ENCODE measurements around the gene FGD1. TPM values are rescaled to one million over a fixed set of nuclear protein-coding genes. Genes with fewer than 3 reads are reported as not detected.

Gene FGD1
- total and polyA plus RNA-seq, 2 of the 13 experiments (the other 11 are each of a cell fraction or from before 2014, with no cell fraction given): 0.36 to 0.62 TPM

GRCh38 chrX:54530357-54530900 is 34.4 kb upstream of the FGD1 start (continued):
- TF ChIP-seq ZNF7 (CRISPR knock-in tag; IDR thresholded peaks at IDR 0.05) (no peak), ZNF30 (CRISPR knock-in tag; IDR thresholded peaks at IDR 0.05) (no peak), ZNF468 (CRISPR knock-in tag; IDR thresholded peaks at IDR 0.05) (no peak), ZNF10 (CRISPR knock-in tag; IDR thresholded peaks at IDR 0.05; ENCODE audit: borderline replicate concordance, low read depth) (no peak), TBP (CRISPR knock-in tag; IDR thresholded peaks at IDR 0.05) (no peak), EZH2 (conservative IDR thresholded peaks at IDR 0.05; ENCODE audit: low read depth, low read length) (no peak), BORCS8-MEF2B (CRISPR knock-in tag; IDR thresholded peaks at IDR 0.05) (no peak), SIN3B (IDR thresholded peaks at IDR 0.05; ENCODE audit: low read length) (no peak), ZNF431 (CRISPR knock-in tag; IDR thresholded peaks at IDR 0.05; ENCODE audit: borderline replicate concordance, low read depth) (no peak)
- TF ChIP-seq, protein P1, sequence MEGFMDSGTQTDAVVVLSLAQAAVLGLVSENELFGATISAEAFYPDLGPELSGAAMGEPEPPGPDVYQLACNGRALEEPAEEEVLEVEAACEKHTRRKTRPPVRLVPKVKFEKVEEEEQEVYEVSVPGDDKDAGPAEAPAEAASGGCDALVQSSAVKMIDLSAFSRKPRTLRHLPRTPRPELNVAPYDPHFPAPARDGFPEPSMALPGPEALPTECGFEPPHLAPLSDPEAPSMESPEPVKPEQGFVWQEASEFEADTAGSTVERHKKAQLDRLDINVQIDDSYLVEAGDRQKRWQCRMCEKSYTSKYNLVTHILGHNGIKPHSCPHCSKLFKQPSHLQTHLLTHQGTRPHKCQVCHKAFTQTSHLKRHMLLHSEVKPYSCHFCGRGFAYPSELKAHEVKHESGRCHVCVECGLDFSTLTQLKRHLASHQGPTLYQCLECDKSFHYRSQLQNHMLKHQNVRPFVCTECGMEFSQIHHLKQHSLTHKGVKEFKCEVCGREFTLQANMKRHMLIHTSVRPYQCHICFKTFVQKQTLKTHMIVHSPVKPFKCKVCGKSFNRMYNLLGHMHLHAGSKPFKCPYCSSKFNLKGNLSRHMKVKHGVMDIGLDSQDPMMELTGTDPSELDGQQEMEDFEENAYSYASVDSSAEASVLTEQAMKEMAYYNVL (CRISPR knock-in tag; IDR thresholded peaks at IDR 0.05; ENCODE audit: borderline replicate concordance): no peak
- TF ChIP-seq, protein P2, sequence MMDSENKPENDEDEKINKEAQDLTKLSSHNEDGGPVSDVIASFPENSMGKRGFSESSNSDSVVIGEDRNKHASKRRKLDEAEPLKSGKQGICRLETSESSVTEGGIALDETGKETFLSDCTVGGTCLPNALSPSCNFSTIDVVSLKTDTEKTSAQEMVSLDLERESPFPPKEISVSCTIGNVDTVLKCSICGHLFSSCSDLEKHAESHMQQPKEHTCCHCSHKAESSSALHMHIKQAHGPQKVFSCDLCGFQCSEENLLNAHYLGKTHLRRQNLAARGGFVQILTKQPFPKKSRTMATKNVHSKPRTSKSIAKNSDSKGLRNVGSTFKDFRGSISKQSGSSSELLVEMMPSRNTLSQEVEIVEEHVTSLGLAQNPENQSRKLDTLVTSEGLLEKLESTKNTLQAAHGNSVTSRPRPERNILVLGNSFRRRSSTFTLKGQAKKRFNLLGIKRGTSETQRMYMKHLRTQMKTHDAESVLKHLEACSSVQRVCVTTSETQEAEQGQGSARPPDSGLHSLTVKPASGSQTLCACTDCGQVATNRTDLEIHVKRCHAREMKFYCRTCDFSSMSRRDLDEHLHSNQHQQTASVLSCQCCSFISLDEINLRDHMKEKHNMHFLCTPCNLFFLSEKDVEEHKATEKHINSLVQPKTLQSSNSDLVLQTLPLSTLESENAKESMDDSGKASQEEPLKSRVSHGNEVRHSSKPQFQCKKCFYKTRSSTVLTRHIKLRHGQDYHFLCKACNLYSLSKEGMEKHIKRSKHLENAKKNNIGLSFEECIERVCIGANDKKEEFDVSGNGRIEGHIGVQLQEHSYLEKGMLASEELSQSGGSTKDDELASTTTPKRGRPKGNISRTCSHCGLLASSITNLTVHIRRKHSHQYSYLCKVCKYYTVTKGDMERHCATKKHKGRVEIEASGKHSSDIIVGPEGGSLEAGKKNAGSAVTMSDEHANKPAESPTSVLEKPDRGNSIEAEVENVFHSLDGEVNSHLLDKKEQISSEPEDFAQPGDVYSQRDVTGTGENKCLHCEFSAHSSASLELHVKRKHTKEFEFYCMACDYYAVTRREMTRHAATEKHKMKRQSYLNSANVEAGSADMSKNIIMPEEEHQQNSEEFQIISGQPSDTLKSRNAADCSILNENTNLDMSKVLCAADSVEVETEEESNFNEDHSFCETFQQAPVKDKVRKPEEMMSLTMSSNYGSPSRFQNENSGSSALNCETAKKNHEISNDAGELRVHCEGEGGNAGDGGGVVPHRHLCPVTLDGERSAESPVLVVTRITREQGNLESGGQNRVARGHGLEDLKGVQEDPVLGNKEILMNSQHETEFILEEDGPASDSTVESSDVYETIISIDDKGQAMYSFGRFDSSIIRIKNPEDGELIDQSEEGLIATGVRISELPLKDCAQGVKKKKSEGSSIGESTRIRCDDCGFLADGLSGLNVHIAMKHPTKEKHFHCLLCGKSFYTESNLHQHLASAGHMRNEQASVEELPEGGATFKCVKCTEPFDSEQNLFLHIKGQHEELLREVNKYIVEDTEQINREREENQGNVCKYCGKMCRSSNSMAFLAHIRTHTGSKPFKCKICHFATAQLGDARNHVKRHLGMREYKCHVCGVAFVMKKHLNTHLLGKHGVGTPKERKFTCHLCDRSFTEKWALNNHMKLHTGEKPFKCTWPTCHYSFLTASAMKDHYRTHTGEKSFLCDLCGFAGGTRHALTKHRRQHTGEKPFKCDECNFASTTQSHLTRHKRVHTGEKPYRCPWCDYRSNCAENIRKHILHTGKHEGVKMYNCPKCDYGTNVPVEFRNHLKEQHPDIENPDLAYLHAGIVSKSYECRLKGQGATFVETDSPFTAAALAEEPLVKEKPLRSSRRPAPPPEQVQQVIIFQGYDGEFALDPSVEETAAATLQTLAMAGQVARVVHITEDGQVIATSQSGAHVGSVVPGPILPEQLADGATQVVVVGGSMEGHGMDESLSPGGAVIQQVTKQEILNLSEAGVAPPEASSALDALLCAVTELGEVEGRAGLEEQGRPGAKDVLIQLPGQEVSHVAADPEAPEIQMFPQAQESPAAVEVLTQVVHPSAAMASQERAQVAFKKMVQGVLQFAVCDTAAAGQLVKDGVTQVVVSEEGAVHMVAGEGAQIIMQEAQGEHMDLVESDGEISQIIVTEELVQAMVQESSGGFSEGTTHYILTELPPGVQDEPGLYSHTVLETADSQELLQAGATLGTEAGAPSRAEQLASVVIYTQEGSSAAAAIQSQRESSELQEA (CRISPR knock-in tag; IDR thresholded peaks at IDR 0.05; ENCODE audit: not compliant biosample characterization): no peak
- TF ChIP-seq, protein P3, sequence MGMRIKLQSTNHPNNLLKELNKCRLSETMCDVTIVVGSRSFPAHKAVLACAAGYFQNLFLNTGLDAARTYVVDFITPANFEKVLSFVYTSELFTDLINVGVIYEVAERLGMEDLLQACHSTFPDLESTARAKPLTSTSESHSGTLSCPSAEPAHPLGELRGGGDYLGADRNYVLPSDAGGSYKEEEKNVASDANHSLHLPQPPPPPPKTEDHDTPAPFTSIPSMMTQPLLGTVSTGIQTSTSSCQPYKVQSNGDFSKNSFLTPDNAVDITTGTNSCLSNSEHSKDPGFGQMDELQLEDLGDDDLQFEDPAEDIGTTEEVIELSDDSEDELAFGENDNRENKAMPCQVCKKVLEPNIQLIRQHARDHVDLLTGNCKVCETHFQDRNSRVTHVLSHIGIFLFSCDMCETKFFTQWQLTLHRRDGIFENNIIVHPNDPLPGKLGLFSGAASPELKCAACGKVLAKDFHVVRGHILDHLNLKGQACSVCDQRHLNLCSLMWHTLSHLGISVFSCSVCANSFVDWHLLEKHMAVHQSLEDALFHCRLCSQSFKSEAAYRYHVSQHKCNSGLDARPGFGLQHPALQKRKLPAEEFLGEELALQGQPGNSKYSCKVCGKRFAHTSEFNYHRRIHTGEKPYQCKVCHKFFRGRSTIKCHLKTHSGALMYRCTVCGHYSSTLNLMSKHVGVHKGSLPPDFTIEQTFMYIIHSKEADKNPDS (CRISPR knock-in tag; IDR thresholded peaks at IDR 0.05): no peak

Data from HepG2 (cell line).